Measurements from ENCODE around the gene ERC2.

GRCh38 chr3:55719006-55719405, 749.3 kb downstream of the ERC2 start:
- no peak for TF ChIP-seq ZNF670 (tag by site-specific recombination; IDR thresholded peaks at IDR 0.05; ENCODE audit: low read depth)
- TF ChIP-seq TRIM28 (IDR thresholded peaks at IDR 0.05; ENCODE audit: borderline replicate concordance, low read length) = no peak
- TF ChIP-seq ZNF155 (tag by site-specific recombination; IDR thresholded peaks at IDR 0.05) = no peak
- TF ChIP-seq ZNF792 (tag by site-specific recombination; IDR thresholded peaks at IDR 0.05) = no peak
- TF ChIP-seq MYNN (tag by site-specific recombination; IDR thresholded peaks at IDR 0.05; ENCODE audit: borderline replicate concordance) = no peak
- no peak for TF ChIP-seq YY2 (tag by site-specific recombination; IDR thresholded peaks at IDR 0.05)
- TF ChIP-seq WT1 (tag by site-specific recombination; IDR thresholded peaks at IDR 0.05) = no peak
- TF ChIP-seq ZNF518A (tag by site-specific recombination; conservative IDR thresholded peaks at IDR 0.05; ENCODE audit: low read depth) = no peak

All from HEK293 (cell line).